Naive B cell (primary cell): Measurements from ENCODE around the gene SEPTIN2. TPM values are rescaled to one million over a fixed set of nuclear protein-coding genes. Genes with fewer than 3 reads are reported as not detected.
"Not testable (repeated sequence)": the region's sequence is repeated elsewhere in the genome, so short reads cannot be mapped to it uniquely, and the experiment has no call there.

ENCODE experiments used
- ATAC-seq, 2 donors: fragments of 150-1000 bp; cut with Tn5 transposase; 2 replicates each; pipeline ENCODE4 v1.10.0; 2021; ENCODE audit warnings: low read depth in 2 of 2, mild to moderate bottlenecking in 2 of 2, moderate library complexity in 2 of 2
- DNase-seq: peaks from one replicate; pipeline ENCODE4 v3.0.0; 2022
- H3K27ac Mint-ChIP-seq, 6 donors: one replicate each; pipeline ENCODE4 v1.8.0; 2020 to 2022; ENCODE audit warnings: mild to moderate bottlenecking in 6 of 6, mixed read lengths in 6 of 6, moderate library complexity in 5 of 6, inconsistent platforms in 2 of 6
- H3K27me3 Mint-ChIP-seq, 3 donors: one replicate each; pipeline ENCODE4 v1.8.0; 2021 to 2022; ENCODE audit warnings: mixed read lengths in 3 of 3, mild to moderate bottlenecking in 1 of 3
- H3K36me3 Mint-ChIP-seq, 2 donors: one replicate each; pipeline ENCODE4 v1.8.0; 2020 to 2022; ENCODE audit warnings: mixed read lengths in 2 of 2, inconsistent platforms in 1 of 2, mild to moderate bottlenecking in 1 of 2
- H3K4me1 Mint-ChIP-seq, 3 donors: one replicate each; pipeline ENCODE4 v1.8.0; 2020 to 2022; ENCODE audit warnings: mixed read lengths in 3 of 3, inconsistent platforms in 1 of 3, mild to moderate bottlenecking in 1 of 3, moderate library complexity in 1 of 3
- H3K4me3 Mint-ChIP-seq, 8 donors: one replicate each; pipeline ENCODE4 v1.8.0; 2020 to 2022; ENCODE audit warnings: mild to moderate bottlenecking in 8 of 8, mixed read lengths in 8 of 8, moderate library complexity in 8 of 8, inconsistent platforms in 2 of 8
- H3K9me3 Mint-ChIP-seq, 7 donors: one replicate each; pipeline ENCODE4 v1.8.0; 2020 to 2022; ENCODE audit warnings: mixed read lengths in 7 of 7, mild to moderate bottlenecking in 5 of 7, inconsistent platforms in 2 of 7, moderate library complexity in 1 of 7
- polyA plus RNA-seq, 6 donors: library from polyadenylated mRNA; unstranded; fragments of 300-500 nt; fragmentation: Illumina TruSeq; gene quantifications; one replicate each; pipeline ENCODE4 v1.2.3, GENCODE V29; 2021; ENCODE audit warnings: low read depth in 6 of 6

The SEPTIN2 gene
- polyA plus RNA-seq, 6 donors from 2014 or later = 91.6 to 177 (median 125) TPM

GRCh38 chr2:241293378-241293797 lies 22.3 kb upstream of the SEPTIN2 start:
- not testable (repeated sequence) for ATAC-seq, H3K4me3 Mint-ChIP-seq, H3K27me3 Mint-ChIP-seq, H3K9me3 Mint-ChIP-seq, DNase-seq
- Mint-ChIP-seq H3K4me1 (peaks cover 41 to 60% (median 45%) of the 10 kb centered on the region in 3 donors), H3K36me3 (peaks cover 15 to 18% of the 10 kb centered on the region in 2 donors), H3K27ac (peak overlapping the region in 1 of 6 donors; percentile 17)

DNA sequence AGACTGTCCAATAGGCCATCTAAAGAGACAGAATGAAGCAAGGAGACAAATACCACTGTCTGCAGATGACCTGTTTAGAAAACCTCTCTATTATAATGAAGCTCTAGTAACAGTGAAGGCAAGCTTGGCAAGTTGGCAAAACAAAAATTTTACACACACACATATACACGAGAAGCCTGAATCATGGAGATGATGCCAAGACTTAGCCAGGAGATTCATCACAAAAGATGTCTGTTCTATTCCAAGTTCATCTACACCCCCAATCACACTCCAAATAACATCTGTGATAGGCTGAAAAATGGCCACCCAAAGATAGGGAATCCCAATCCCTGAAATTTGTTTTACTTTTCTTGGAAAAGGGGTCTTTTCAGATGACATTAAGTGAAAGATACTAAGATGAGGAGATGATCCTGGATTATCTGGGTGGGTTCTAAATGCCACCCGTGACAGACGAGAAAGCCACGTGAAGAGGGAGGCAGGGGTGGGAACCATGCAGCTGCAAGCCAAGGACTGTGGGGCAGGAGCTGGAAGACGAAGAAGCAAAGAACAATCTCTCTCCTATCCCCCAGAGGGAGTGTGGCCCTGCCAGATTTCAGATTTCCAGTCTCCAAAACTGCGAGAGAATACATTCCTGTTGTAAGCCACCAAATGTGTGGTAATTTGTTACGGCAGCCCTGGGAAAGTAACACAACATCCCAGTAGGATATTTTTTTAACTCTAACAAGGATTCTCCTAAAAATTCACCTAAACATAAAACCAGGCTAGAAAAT lies 20.2 kb upstream of the SEPTIN2 start:
- Mint-ChIP-seq H3K9me3 (no peaks in the 10 kb centered on the region), H3K27me3 (no peaks in the 10 kb centered on the region), H3K4me1 (peaks cover 37 to 57% (median 42%) of the 10 kb centered on the region in 3 donors), H3K4me3 (no peak overlapping the region), H3K27ac (no peak overlapping the region), H3K36me3 (peaks cover 9 to 12% of the 10 kb centered on the region in 2 donors)
- DNase-seq (no peak), ATAC-seq (no peak)

DNA sequence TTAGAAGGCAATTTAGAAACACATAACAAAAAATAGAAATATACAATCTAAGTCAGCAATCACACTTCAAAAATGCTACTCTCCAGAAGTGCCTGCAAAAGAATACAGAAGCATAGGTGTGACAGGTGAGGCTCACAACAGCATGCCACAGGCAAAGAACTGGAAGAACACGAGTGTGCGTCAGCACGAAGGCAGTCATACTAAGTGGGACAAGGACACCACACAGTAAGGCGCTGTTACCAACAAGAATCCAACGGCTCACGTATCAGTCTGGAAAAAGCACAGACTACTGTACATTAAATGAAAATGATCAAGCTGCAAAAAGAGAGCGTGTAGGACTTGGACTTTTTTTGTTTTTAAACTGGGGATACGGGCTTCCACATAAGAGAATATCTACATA lies 19.0 kb upstream of the SEPTIN2 start:
- H3K4me1 Mint-ChIP-seq = peaks cover 38 to 52% (median 45%) of the 10 kb centered on the region in 3 donors
- no peak for ATAC-seq
- DNase-seq = no peak
- H3K27ac Mint-ChIP-seq = peak overlapping the region in 1 of 6 donors; percentile 57
- H3K9me3 Mint-ChIP-seq = no peaks in the 10 kb centered on the region
- H3K36me3 Mint-ChIP-seq = peaks cover 9 to 12% of the 10 kb centered on the region in 2 donors
- H3K27me3 Mint-ChIP-seq = no peaks in the 10 kb centered on the region
- H3K4me3 Mint-ChIP-seq = no peak overlapping the region

- Mint-ChIP-seq H3K36me3 (peaks cover 9 to 12% of the 10 kb centered on the region in 2 donors), H3K4me1 (peaks cover 43 to 62% (median 48%) of the 10 kb centered on the region in 3 donors)
- no peak for DNase-seq
These were observed 17.1 kb upstream of the SEPTIN2 start for GRCh38 chr2:241298673-241299072.

GRCh38 chr2:241300000-241300399 lies 15.7 kb upstream of the SEPTIN2 start:
- no peak for ATAC-seq
- H3K36me3 Mint-ChIP-seq = peaks cover 9 to 12% of the 10 kb centered on the region in 2 donors
- no peaks in the 10 kb centered on the region for H3K27me3 Mint-ChIP-seq
- no peaks in the 10 kb centered on the region for H3K9me3 Mint-ChIP-seq
- no peak overlapping the region for H3K4me3 Mint-ChIP-seq
- H3K4me1 Mint-ChIP-seq = peaks cover 46 to 72% (median 61%) of the 10 kb centered on the region in 3 donors
- H3K27ac Mint-ChIP-seq = peak overlapping the region in 1 of 6 donors; percentile 37
- no peak for DNase-seq

More at GRCh38 chr2:241298673-241299072, 17.1 kb upstream of the SEPTIN2 start:
- peak in 1 of 2 donors; percentile 37 for ATAC-seq
- H3K4me3 Mint-ChIP-seq = peak overlapping the region in 3 of 8 donors; percentile 1 to 50 (median 2)
- no peaks in the 10 kb centered on the region for H3K9me3 Mint-ChIP-seq
- H3K27me3 Mint-ChIP-seq = no peaks in the 10 kb centered on the region
- H3K27ac Mint-ChIP-seq = peak overlapping the region in 4 of 6 donors; percentile 36 to 80 (median 62)

DNA sequence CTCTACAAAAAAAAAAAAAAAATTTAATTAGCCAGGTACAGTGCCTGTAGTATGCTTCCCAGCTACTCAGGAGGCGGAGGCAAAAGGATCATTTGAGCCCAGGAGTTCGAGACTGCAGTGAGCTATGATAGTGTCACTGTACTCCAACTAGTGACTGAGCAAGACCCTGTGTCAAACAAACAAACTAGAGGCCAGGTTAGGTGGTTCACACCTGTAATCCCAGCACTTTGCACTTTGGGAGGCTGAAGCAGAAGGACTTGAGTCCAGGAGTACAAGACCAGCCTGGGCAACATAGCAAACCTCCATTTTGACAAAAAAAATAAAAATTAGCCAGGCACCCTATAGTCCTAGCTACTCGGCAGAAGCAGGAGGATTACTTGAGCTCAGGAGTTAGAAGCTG lies 13.6 kb upstream of the SEPTIN2 start:
- H3K4me1 Mint-ChIP-seq = peaks cover 33 to 78% (median 63%) of the 10 kb centered on the region in 3 donors
- no peak overlapping the region for H3K4me3 Mint-ChIP-seq
- no peaks in the 10 kb centered on the region for H3K27me3 Mint-ChIP-seq
- no peaks in the 10 kb centered on the region for H3K9me3 Mint-ChIP-seq
- ATAC-seq = no peak
- peaks cover 7 to 8% of the 10 kb centered on the region in 2 donors for H3K36me3 Mint-ChIP-seq
- H3K27ac Mint-ChIP-seq = peak overlapping the region in 3 of 6 donors; percentile 52 to 69 (median 66)
- no peak for DNase-seq

- Mint-ChIP-seq H3K9me3 (no peaks in the 10 kb centered on the region), H3K27me3 (no peaks in the 10 kb centered on the region), H3K4me3 (peak overlapping the region in 1 of 8 donors; percentile 38), H3K27ac (peak overlapping the region in 4 of 6 donors; percentile 49 to 94 (median 74)), H3K4me1 (peaks cover 30 to 76% (median 59%) of the 10 kb centered on the region in 3 donors), H3K36me3 (no peaks in the 10 kb centered on the region)
- ATAC-seq (no peak), DNase-seq (no peak)
These were observed 12.7 kb upstream of the SEPTIN2 start for GRCh38 chr2:241302759-241303651.

DNA sequence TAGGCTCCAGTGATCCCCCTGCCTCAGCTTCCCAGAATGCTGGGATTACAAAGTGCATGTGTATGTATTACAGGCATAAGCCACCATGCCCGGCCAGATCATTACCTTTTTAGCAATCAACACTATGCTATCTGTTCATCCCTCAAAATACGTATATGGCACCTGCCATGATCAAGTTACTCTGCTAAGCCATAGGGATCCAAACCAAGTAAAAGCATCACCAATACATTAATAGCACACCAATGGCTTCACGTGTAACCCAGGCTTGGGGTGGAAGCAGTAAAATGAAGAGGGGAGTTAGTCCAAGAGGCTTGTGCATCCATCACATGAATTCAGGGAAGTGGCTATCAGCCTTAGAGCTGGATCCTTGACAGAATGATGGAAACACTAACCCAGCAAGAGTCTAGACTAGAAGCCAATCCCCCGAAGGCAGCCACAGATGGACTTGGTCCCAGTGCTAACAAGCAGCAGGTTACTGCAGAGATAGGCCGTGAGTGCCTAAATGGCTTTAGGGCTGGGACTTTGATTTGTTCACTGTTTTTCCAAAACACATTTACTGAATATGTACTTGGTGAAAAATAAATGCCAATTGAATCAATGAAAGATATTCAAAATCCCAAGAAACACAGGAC lies 11.6 kb upstream of the SEPTIN2 start:
- no peaks in the 10 kb centered on the region for H3K27me3 Mint-ChIP-seq
- H3K9me3 Mint-ChIP-seq = no peaks in the 10 kb centered on the region
- no peaks in the 10 kb centered on the region for H3K36me3 Mint-ChIP-seq
- ATAC-seq = no peak
- DNase-seq = no peak
- H3K4me1 Mint-ChIP-seq = peaks cover 30 to 78% (median 60%) of the 10 kb centered on the region in 3 donors
- H3K27ac Mint-ChIP-seq = peak overlapping the region in 3 of 6 donors; percentile 18 to 33 (median 27)
- no peak overlapping the region for H3K4me3 Mint-ChIP-seq

DNA sequence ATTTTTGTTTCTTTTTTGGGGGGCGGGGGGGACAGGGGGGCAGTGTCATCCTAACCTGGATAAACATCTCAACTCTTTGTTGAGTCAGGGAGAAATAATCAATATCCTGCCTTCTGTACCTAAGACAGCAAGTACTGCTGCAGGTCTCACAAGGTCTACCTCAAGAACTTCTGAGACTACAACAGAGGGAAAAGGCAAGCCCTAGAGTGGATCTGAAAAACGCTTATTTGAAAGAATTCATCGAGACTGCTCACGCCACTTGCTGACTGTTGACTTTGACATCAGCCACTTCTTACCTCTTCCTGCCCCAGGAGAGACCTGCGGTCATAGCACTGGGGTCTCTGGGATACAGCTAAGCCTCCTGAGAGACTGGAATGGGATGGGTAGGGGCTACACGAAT lies 8.7 kb upstream of the SEPTIN2 start:
- DNase-seq = no peak
- no peaks in the 10 kb centered on the region for H3K27me3 Mint-ChIP-seq
- H3K27ac Mint-ChIP-seq = peak overlapping the region in 2 of 6 donors; percentile 60 to 68
- H3K9me3 Mint-ChIP-seq = no peaks in the 10 kb centered on the region
- H3K4me1 Mint-ChIP-seq = peaks cover 51 to 89% (median 77%) of the 10 kb centered on the region in 3 donors
- H3K36me3 Mint-ChIP-seq = no peaks in the 10 kb centered on the region
- H3K4me3 Mint-ChIP-seq = no peak overlapping the region
- ATAC-seq = no peak

GRCh38 chr2:241308267-241308666 lies 7.5 kb upstream of the SEPTIN2 start:
- peak overlapping the region in 2 of 6 donors; percentile 42 to 56 for H3K27ac Mint-ChIP-seq

GRCh38 chr2:241308832-241309500 lies 6.8 kb upstream of the SEPTIN2 start:
- H3K27me3 Mint-ChIP-seq = no peaks in the 10 kb centered on the region
- H3K4me3 Mint-ChIP-seq = peak overlapping the region in 1 of 8 donors; percentile 87
- H3K36me3 Mint-ChIP-seq = no peaks in the 10 kb centered on the region
- ATAC-seq (no peak), DNase-seq (no peak)
- no peaks in the 10 kb centered on the region for H3K9me3 Mint-ChIP-seq
- peaks cover 49 to 86% (median 75%) of the 10 kb centered on the region in 3 donors for H3K4me1 Mint-ChIP-seq
- peak overlapping the region in 5 of 6 donors; percentile 14 to 97 (median 73) for H3K27ac Mint-ChIP-seq

More at GRCh38 chr2:241308267-241308666, 7.5 kb upstream of the SEPTIN2 start:
- H3K27me3 Mint-ChIP-seq = no peaks in the 10 kb centered on the region
- no peaks in the 10 kb centered on the region for H3K9me3 Mint-ChIP-seq
- no peak for DNase-seq
- H3K4me3 Mint-ChIP-seq = no peak overlapping the region
- H3K36me3 Mint-ChIP-seq = no peaks in the 10 kb centered on the region
- peaks cover 47 to 86% (median 74%) of the 10 kb centered on the region in 3 donors for H3K4me1 Mint-ChIP-seq
- no peak for ATAC-seq

DNA sequence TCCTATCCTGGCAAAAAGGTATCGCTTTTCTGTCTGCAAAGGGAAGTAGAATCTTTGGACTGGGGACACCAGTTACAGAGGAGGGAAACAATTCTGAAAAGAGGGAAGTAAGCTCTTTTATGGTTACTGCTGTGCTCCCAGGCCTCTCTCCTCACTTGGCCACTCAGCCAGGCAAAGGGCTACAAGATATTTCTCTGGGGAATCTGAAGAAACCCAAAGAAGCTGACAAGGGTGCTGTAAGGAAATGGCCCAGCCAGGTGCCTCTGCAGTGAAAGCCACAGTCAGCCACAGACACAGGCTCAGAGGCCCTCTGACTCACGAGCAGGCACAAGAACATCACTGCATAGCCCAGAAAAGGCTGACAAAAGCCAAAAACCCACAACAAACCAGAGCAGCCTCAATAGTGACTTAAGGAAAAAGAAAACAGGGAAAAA lies 6.0 kb upstream of the SEPTIN2 start:
- peak; percentile 65 for DNase-seq
- ATAC-seq = peak; percentile 77
- H3K36me3 Mint-ChIP-seq = no peaks in the 10 kb centered on the region
- peaks cover 53 to 82% (median 74%) of the 10 kb centered on the region in 3 donors for H3K4me1 Mint-ChIP-seq
- peak overlapping the region; percentile 68 to 97 (median 93) for H3K27ac Mint-ChIP-seq
- H3K4me3 Mint-ChIP-seq = peak overlapping the region; percentile 69 to 90 (median 74)
- H3K27me3 Mint-ChIP-seq = no peaks in the 10 kb centered on the region
- H3K9me3 Mint-ChIP-seq = no peaks in the 10 kb centered on the region
